DMS153 (cell line): ENCODE data around the gene CALB2.

Experiments used
- DNase-seq: peaks from one replicate; lab custom pipeline; 2025; lab: John Stamatoyannopoulos, UW

CALB2 gene

GRCh38 chr16:71426069-71426879 is 67.8 kb downstream of the CALB2 start:
- DNase-seq, result peak; percentile 84

GRCh38 chr16:71426880-71427615 is 68.5 kb downstream of the CALB2 start:
- no peak for DNase-seq

- DNase-seq, result no peak
These were observed 69.9 kb downstream of the CALB2 start for GRCh38 chr16:71428385-71428784.

DNA sequence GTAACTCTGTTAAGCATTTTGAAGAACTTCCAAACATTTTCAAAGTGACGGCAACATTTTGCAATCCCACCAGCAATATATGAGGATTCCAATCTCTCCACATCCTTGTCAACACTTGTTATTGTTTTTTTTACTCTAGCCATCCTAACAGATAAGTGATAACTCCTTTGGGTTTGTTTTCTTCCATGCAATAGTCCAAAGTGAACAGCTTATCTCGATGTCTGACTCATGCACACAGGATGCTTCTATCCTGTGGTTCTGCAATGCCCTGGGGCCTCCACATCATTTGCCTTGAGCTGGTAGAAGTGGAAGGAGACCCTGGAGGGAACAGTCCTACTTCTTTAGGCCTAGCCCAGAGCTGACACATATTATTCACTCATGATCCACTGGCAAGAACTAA is 70.4 kb downstream of the CALB2 start:
- DNase-seq, result no peak

DNA sequence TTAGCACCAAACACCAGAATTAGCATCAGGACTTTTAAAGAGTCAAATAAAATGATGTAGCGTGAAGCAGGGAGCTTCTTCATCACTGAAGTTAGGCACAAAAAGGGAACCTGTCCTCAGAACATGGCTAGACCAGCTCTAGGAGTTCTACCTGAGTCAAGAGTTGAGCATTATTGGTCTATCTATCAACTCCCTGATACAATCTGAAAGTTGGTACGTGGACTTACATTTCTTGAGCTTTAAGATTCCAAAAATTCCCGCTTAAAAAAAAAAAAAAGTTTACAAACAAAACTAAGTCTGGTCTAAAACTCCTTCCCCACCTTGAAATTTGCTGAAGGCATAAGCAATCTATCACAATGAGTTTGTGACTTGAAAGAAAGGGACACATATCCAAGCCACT is 71.1 kb downstream of the CALB2 start:
- DNase-seq, result no peak

- no peak for DNase-seq
These were observed 72.2 kb downstream of the CALB2 start for GRCh38 chr16:71430744-71431143.

DNA sequence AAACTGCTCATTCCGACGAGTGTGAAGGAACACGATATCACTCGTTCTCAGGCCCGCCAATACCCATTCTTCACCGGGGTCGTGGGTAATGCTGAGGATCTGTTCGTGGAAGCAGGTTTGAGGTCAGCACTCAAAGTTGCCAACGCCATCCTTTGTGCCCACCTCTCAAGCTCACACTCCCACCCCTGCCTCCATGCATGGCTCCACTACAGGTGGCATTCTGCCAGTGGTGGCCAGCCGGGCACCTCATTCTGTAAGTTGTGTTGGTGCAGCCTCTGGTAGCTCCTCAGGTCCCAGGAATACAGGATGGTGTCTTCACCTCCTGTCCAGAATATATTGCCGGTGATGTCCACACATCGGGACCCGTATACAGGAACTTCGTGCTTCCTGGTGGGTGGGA is 72.7 kb downstream of the CALB2 start:
- DNase-seq, result no peak

DNA sequence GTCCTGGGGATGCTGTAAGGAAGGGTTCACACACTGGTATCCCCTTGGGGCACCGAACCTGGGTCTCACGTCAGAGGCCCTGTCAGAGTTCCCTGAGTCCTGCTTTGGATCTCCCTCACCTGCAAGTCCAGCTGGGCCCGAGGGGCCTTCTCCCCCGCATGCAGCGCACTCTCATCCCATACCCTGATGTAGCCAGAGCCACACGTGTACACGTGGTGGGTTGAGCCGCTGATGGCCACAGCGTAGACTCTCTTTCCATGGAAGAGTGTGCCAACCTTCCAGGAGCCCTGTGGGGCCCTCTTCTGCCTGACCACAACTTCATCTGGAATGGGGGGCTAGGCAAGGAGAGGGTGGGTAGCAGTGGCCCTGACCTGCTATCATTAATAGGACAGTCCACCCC is 73.5 kb downstream of the CALB2 start:
- no peak for DNase-seq

DNA sequence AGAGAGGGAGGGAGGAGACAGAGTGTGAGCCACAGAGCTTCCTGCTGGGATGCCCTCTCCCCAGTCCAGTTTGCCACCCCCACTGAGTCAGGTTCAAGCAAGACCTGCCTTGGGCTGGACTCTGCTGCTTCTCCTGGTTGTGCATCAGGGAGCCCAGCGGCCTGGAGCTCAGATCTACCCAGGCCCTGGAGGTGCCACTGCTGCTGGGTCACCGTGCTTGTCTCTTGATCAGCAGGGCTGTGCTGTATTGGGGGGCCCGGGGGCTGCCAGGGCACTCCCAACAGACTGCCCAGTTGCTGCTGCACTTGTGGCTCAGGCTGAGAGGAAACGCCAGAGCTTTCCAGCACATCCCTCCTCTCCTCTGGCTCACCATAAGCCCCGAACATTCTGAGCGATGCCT is 74.4 kb downstream of the CALB2 start:
- no peak for DNase-seq

GRCh38 chr16:71436473-71436872 is 78.0 kb downstream of the CALB2 start:
- DNase-seq, result no peak

DNA sequence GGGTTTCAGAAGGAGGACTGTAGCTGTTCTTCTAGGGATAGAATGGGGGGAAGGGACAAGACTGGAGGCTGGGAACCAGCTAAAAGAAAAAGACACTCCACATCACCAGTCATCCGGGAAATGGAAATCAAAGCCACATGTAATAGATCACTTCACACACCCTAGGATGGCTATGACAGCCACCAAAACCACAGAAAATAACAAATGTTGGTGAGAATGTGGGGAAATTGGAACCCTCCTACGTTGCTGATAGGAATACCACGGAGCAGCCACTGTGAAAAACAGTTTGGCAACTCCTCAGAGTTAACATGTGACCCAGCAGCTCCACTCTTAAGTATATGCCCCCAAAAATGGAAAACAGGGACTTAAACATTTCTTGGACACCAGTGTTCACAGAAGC is 81.0 kb downstream of the CALB2 start:
- no peak for DNase-seq
